ENCODE data around the gene PRPF6. TPM values are rescaled to one million over a fixed set of nuclear protein-coding genes. Genes with fewer than 3 reads are reported as not detected.

PRPF6 gene
- total RNA-seq, 2 experiments from 2014 or later, result 66.5 to 67.7 TPM

Other genes starting within 250 kb of the PRPF6 start
- 10 to 100 TPM in 1 of 2 experiments, 1 to 10 TPM in 1; 9.9 to 10.8 TPM for gene LIME1, start 244.5 kb upstream of the PRPF6 start, total RNA-seq
- 10 to 100 TPM; 31.0 to 34.4 TPM for gene SLC2A4RG, start 241.4 kb upstream of the PRPF6 start, total RNA-seq
- gene ZBTB46, start 149.9 kb upstream of the PRPF6 start, total RNA-seq, result under 1 TPM; 0.25 TPM
- under 1 TPM in 1 of 2 experiments, not detected in 1; 0.13 TPM for gene ABHD16B, start 119.6 kb upstream of the PRPF6 start, total RNA-seq
- gene TPD52L2, start 115.9 kb upstream of the PRPF6 start, total RNA-seq, result 10 to 100 TPM; 62.7 to 67.0 TPM
- gene DNAJC5, start 86.0 kb upstream of the PRPF6 start, total RNA-seq, result 10 to 100 TPM; 40.3 TPM
- gene UCKL1, start 24.7 kb upstream of the PRPF6 start, total RNA-seq, result 10 to 100 TPM; 32.9 to 35.2 TPM
- gene ZNF512B, start 11.2 kb upstream of the PRPF6 start, total RNA-seq, result 10 to 100 TPM; 11.3 to 12.1 TPM
- gene SAMD10, start 1.5 kb upstream of the PRPF6 start, total RNA-seq, result 10 to 100 TPM; 19.0 to 20.5 TPM
- 1 to 10 TPM; 2.1 to 2.6 TPM for gene C20orf204, start 55.0 kb downstream of the PRPF6 start, total RNA-seq
- gene SOX18, start 68.5 kb downstream of the PRPF6 start, total RNA-seq, result not detected
- gene TCEA2, start 82.1 kb downstream of the PRPF6 start, total RNA-seq, result 10 to 100 TPM; 25.9 to 27.5 TPM
- gene RGS19, start 98.4 kb downstream of the PRPF6 start, total RNA-seq, result 10 to 100 TPM; 37.8 to 42.2 TPM
- gene OPRL1, start 99.0 kb downstream of the PRPF6 start, total RNA-seq, result under 1 TPM; 0.19 to 0.21 TPM
- under 1 TPM in 1 of 2 experiments, not detected in 1; 0.42 TPM for gene LKAAEAR1, start 103.3 kb downstream of the PRPF6 start, total RNA-seq
- not detected for gene NPBWR2, start 126.4 kb downstream of the PRPF6 start, total RNA-seq
- gene MYT1, start 183.3 kb downstream of the PRPF6 start, total RNA-seq, result not detected

Data from activated CD8-positive, alpha-beta memory T cell treated with anti-CD3 and anti-CD28 coated beads for 36 hours (primary cell).